Measurements from ENCODE around the gene MYH14.
A peak's percentile ranks its signal among the peaks of the same experiment; 100 is the strongest.

The MYH14 gene

GRCh38 chr19:50244695-50245094, 41.3 kb downstream of the MYH14 start:
- DNase-seq (ENCODE audit: low read depth): no peak
- TF ChIP-seq CTCF (IDR thresholded peaks at IDR 0.05; ENCODE audit: control insufficient read depth, extremely low read depth, insufficient read depth): no peak
- H3K4me3 ChIP-seq (ENCODE audit: low read depth, low read length): no peak overlapping the region

GRCh38 chr19:50248413-50248812, 45.0 kb downstream of the MYH14 start:
- DNase-seq (ENCODE audit: low read depth): no peak
- no peak overlapping the region for H3K4me3 ChIP-seq (ENCODE audit: low read depth, low read length)
- no peak for TF ChIP-seq CTCF (IDR thresholded peaks at IDR 0.05; ENCODE audit: control insufficient read depth, extremely low read depth, insufficient read depth)

GRCh38 chr19:50248826-50249225, 45.4 kb downstream of the MYH14 start:
- DNase-seq (ENCODE audit: low read depth): no peak
- no peak overlapping the region for H3K4me3 ChIP-seq (ENCODE audit: low read depth, low read length)
- TF ChIP-seq CTCF (IDR thresholded peaks at IDR 0.05; ENCODE audit: control insufficient read depth, extremely low read depth, insufficient read depth): no peak

GRCh38 chr19:50249636-50250035, 46.2 kb downstream of the MYH14 start:
- no peak for DNase-seq (ENCODE audit: low read depth)
- TF ChIP-seq CTCF (IDR thresholded peaks at IDR 0.05; ENCODE audit: control insufficient read depth, extremely low read depth, insufficient read depth): no peak
- no peak overlapping the region for H3K4me3 ChIP-seq (ENCODE audit: low read depth, low read length)

- no peak overlapping the region for H3K4me3 ChIP-seq (ENCODE audit: low read depth, low read length)
- DNase-seq (ENCODE audit: low read depth): no peak
- TF ChIP-seq CTCF (IDR thresholded peaks at IDR 0.05; ENCODE audit: control insufficient read depth, extremely low read depth, insufficient read depth): no peak
These were observed 47.2 kb downstream of the MYH14 start for GRCh38 chr19:50250450-50251136.

- peak; percentile 48 for TF ChIP-seq CTCF (IDR thresholded peaks at IDR 0.05; ENCODE audit: control insufficient read depth, extremely low read depth, insufficient read depth)
- H3K4me3 ChIP-seq (ENCODE audit: low read depth, low read length): no peak overlapping the region
- no peak for DNase-seq (ENCODE audit: low read depth)
These were observed 48.9 kb downstream of the MYH14 start for GRCh38 chr19:50252111-50252886.
